NCI-H1092 (cell line): ENCODE data around the gene C7orf25.

ENCODE experiments used
- DNase-seq: peaks from one replicate; lab custom pipeline; 2025; lab: John Stamatoyannopoulos, UW

The C7orf25 gene

DNA sequence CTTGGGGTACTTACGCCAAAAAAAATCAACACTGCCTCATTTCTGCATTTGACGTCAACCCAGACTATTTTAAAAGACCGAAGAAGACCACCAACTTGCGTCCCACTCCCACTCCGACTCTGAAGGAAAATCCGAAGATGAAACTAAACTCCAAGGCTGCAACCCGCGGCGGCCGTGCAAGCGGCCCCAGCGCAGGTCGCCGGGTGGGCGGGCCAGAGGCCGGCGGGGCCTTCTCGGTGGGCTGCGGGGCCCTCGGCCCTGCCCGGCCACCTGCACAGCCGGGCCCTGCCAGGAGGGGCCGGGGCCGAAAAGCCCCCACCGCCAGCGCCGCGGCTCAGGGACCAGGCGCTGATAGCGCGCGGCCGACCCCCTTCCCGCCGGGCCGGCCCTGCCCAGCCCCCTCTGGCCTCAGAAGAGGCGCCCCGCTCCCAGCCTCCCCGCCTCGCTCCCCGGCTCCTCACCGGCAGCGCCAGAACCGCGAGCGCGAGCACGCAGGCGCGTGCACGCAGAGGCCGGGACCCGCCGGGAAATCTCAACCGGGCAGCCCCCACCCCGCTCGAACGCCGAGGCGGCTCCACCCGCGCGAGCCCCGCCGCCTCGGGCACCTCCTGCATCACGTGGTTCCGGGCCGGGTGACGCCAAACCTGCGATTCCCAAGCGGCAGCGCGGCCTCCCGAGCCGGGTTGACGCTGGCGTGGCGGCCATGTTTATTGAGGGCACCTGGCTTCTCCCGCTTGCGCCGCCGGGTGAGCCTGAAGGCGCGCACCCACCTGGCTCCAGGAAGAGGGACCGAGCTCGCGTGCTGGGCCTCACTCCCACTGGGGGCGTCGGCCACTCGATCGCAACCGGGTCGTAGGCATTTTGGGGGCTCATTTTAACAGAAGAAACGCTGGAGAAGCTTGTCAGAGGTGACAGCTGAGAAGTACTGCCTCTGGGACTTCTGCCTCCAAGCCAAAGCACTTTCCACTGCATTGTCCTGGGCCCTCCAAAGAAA, at the start of gene C7orf25:
Gene C7orf25 (minus strand): TSS at position 617 of the 994 bp plus-strand sequence. CDS start 1,170 bp downstream, outside the sequence.
- DNase-seq = peak; percentile 95

DNA sequence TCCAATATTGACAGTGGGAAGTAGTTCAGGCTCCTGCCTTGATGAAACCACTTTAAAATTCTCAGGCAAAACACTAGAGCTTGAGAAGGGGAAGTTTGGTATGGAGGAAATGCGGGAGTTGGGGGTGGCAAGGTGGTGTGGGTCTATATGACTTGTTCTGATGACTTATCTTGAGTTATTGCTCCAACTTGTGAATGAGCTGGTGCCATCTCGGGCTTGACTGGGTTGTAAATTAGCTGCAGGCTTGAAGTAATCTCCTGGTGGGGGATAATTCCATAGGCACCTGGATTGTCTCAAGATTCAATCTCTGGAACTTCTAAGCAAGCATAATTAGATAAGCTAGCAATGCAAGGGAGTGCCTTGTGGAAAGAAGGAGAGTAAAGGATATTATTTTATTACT, 49.3 kb upstream of the C7orf25 start:
- no peak for DNase-seq

DNA sequence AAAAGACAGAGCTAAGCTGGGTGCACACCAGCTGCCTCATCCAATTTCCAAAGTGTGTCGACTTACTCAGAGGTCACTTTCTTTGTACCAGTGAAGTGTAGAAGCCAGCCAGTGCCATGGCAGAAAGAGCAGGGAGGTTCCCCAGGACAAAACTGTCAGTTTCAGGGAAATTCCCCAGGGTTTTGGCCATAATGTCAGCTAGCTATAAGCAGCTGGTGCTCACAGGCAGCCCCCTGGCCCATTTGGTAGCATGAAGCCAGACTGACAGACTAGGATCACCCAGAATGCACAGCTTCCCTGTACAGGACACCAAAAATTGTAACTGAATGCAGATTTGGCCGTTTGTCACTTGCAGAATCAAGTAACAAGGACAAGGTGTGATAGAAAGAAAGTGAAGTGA, 48.9 kb upstream of the C7orf25 start:
- DNase-seq = no peak

DNA sequence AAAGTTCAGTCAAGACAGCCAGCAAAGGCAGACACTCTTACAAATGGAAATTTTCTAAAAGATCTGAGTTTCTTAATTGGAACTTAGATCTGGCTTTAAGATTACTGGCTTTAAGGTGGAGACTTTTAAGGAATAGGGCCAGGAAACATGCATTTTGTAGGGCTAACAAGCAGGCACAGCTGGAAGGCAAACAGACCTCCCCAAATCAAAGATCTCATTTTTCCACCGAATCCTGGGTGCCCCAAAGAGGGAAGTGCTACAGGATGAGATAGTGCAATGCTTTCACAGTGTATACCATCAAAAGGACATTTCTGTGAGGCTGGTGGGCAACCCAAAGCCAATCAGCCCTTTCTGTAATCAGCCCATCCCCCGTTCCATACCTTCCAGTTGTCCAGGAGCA, 47.7 kb upstream of the C7orf25 start:
- no peak for DNase-seq

DNA sequence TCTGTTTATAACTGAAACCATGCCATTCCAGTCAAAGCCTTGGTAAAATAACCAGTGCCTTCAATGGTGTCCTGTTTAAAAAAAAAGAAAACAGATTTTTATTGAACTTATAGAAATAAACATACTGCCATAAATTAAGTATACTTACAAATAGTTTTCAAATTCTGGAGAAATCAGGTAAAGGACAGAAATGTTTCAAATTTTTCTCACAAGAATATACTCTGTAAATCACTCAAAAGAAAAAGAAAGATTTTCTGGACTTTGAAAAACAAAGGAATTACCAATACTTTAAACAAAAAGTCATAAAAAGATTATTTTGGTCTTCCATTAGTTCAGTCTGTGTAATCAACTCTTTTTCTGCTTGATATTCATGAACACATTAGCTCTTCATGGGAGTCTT, 44.2 kb upstream of the C7orf25 start:
- no peak for DNase-seq

DNA sequence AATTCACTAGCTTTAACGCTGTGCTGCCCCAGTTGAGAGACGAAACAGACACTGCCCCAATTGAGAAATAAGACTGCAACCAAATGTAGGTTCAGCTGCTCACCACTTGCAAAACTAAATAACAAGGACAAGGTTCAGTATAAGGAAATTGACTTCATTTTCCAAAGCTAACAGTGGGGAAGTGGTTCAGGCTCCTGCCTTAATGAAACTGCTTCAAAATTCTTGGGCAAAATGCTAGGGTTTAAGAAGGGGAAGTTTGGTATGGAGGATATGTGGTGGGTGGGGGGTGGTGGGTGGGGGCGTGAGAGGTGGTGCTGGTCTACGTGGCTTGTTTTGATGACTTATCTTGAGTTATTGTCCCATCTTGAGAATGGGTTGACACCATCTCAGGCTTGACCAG, 42.1 kb upstream of the C7orf25 start:
- DNase-seq = no peak

DNA sequence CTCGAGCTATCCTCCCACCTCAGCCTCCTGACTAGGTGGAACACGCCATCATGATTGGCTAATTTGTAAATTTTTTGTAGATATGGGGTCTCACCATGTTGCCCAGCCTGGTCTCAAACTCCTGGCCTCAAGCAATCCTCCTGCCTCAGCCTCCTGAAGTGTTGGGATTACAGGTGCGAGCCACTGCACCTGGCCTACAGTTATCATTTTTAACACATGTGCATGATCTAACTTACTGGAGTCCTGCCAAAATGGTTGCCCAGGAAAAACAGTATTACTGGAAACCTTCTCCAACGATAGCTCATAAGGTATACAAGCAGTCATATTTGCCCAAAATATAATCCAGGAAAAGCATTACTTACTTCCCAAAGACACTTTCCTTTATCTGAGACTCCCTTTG, 40.5 kb upstream of the C7orf25 start:
- no peak for DNase-seq

DNA sequence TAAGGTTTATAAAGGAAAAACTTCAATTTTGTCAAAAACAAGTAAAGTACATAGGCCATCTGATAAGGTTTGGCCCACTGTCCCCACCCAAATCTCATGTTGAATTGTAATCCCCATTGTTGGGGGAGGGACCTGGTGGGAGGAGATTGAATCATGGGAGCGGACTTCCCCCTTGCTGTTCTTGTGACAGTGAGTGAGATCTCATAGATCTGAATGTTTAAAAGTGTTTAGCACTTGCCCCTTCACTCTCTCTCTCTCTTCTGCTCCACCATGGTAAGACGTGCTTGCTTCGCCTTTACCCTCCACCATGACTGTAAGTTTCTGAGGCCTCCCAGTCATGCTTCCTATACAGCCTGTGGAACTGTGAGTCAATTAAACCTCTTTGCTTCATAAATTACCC, 38.5 kb upstream of the C7orf25 start:
- no peak for DNase-seq

DNA sequence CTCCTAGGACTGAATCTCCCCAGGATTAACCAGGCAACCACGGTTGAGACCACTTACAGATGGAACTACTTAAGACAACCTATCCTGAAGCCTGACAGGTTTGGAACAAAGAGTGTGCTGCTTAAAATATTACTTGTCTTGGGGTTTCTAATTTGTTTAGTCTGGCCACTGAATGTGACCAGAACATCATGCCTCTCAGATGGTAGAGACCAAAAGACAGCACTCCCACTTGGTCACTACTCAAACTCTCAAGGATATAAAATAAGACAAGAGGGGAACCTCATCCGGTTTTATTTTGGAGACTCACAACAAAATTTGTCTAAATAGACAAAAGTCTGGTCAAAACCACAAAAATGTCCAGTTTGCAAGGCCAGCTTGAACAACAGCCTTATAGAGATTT, 35.7 kb upstream of the C7orf25 start:
- no peak for DNase-seq

DNA sequence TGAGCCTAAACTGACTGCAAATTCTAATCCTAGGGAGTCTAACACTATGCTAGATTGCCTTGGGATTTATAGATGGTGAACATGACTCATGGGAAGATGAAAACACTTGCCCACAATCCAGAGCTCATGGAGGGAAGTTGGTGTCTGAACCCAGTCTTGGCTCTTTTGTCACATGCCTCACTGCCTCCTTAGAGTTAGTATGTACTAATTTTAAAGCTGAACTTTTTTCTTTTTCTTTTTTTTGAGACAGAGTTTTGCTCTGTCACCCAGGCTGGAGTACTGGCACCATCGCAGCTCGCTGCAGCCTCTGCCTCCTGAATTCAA, 34.7 kb upstream of the C7orf25 start:
- no peak for DNase-seq

DNA sequence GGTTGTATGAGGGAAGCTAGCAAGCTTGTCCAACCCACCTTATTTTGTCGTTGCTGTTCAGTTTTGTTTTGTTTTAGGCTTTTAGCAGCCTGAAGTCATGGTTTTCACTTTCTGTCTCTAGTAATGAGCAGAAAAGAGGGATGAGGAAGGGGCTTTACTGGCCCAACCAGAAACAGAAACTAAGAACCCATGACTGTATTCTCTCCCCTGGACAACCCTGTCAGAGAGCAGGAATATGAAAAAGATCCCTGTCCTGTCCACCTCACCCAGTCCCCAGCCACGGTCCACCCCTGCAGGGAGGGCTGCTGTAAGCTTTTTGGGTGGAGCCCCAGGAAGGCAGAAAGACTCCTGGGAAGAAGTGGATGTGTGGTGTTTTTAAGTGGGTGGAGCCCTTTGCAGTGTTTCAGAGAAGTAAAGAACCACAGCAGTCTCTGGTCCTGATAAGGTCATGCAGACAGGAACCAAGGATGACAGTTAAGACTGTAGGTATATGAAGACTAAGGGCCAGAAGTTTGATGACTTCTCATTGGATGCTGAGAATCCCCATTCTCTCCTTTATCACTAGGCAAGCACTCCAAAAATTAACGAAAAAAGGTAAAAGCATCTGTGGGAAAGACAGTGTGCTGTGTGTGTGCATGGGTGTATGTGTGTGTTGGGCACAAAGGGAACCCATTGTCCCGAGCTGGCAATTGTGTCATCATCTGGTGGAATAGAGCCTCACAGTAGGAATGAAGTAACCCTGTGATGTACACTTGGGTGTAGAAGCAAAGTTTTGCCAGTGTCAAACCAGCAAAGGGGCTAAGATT, 34.2 kb upstream of the C7orf25 start:
- no peak for DNase-seq

DNA sequence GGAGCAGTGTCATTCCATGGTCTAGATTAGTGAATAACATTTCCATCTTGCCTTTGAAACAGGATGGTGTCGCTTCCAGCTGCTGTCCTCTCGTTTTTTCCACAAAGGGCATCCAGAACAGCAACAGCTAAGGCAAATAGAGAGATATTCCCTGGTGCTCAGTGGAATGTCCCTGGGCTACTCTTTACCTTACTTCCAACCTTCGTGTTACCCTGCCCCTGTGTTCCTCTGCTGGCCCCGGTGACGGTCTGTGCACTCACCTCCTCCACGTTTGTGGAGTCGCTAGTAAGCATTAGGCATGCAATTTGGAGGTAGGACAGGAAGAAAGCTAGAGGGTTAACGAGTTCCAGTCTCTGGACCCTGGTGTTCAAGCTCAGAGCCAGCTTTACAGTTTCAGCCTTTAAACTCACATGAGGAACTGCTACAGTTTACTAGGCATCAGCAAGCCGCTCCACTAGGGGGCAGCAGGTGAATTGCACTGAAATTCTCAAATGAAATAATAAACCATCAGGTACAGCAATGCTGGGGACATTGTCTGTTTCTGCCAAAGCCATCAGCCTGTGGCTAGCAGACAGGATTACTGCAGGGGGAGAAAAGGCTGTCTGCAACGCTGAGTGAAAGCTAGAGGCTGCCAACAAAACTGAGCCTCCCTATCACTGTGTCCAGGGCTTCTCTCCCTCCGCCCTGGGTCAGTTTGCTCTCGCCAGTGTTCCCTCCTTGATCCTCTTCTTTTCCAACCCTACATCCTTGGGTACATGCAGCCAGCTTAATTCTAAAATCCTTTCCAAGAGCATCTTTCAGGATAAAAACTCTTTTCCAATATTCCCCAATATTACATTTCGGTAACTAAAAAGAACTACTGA, 29.3 kb upstream of the C7orf25 start:
- DNase-seq = peak; percentile 26

DNA sequence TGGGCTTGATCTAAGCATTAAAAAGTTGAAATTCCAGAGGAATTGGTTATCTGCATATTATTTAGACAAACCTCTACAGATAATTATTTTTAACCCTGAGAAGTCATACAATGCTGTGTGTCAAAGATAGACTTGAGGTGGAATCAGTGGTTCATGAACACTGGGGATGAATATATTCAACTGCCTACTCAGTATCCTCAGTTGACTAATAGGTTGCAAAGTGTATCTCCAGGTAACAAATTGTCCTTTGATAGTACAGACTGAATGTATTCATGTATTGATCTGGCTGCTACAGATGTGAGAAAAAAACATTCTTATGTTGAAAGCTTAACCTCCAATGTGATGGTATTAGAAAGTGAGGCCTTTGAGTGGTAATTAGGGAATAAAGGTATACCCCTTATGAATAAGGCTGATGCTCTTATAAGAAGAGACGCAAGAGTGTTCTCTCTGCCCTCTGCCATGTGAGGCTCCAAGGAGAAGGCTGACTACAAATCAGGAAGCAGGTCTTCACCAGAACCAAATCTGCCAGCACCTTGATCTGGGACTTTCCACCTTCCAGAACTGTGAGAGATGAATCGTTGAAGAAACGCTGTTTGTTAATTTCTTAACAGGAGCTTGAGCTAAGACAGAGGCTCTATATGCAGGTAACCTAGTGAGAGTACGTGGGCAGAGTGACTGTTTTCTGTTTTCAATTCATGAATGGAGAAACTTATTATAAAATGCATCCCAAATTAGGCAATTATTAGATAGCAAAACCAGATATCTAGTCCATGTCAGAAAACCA, 27.8 kb upstream of the C7orf25 start:
- no peak for DNase-seq

DNA sequence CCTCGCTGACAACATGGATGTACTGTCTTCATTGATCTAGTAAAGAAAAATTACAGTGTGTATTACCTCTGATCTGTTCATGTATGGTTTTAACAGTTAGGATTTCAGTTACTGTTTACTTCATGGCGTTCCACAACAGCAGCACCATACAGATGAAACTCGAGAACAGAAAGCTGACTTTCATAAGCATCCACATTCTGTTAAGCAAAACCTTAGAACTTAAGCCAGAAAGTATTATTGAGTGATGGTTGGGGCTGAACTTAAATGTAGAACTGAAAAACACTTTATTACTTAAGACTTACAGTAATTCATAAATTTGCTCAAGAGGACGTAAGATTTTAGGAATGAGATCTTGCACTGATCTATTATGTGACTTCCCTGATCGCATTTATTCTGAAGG, 24.0 kb upstream of the C7orf25 start:
- DNase-seq = no peak

DNA sequence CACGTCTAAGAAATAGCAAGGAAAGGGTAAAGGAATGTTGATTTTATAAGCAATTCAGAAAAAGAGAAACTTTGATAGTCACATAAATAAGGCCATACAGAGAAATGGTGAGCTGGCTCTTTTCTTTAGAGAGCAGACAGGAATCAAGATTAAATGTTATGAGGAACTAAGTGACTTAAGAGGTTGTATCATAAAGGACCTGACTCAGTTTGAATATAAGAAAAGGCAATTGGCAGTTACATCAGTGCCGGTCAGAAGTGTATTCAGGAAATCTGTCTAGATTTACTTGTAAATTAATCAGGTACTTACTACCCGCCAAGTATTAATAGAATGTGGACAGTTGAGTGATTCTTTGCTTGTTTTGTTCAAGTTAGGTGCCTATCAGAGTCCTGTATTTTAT, 22.4 kb upstream of the C7orf25 start:
- no peak for DNase-seq

DNA sequence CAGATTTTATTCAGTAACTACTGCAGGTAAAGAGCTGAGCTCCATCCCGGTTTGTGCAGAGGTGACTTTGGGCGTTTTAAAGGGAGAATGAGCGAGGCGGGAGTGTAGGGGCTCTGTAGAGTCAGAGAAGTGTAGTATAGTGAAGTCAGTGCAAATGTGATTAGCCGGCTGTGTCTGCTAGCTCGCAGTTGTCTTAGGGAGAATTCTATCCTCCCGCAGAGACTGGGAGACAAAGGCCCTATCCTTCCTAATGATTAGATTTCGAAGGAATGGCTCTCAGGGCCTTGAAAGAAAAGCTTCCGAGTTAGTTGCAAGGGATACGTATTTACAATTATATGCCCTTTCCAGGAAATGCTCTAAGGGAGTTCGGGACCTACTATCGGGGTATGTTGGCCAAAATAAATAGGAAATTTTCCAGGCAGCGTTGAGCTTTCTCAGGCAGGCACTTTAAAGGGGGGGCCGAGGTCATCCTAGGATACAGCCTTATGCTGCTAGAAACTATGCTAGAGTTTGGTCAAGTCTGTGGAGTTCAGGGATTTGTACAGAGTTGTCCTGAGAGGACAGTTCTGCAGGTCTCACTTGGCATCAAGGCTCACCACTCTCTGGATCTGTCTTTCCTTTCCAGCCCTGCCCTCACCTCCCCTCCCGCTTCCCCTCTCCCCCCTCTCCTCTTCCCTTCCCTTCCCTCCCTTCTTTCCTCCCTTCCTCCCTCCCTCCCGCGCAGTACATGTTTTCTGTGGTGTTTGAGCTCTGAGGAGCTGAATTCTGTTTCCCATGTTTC, 21.1 kb upstream of the C7orf25 start:
- no peak for DNase-seq

DNA sequence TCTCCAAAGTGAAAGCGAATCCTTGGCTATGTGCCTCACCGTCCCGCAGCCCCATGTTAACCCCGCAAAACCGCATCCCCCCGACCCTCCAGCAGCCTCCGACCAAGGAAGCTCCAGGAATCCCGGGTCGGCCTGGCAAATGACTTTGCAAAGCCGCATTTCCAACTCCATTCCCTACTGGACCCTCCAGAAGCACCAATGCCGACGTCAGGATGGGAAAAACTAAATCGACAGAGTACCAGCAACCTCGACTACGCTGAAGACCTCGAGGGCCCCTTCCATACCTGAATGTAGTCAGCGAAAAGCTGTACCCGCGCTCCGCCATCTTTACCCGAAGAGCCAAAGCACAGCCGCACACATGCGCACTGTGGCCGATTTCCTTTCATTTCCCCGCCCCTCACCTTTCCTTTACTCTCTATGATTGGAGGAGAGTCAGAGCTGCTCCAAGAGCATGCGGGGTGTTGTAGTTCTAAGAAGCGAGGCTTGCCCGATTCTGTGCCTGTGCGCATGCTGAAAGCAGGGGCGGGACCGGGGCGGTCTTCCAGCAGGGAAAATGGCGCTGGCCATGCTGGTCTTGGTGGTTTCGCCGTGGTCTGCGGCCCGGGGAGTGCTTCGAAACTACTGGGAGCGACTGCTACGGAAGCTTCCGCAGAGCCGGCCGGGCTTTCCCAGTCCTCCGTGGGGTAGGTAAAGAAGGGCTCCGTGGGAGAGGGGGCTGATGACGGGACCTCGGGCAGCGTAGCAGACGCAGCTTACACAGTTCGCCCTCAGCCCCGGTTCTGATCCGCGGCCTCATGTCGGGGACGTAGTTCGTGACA, 20.2 kb upstream of the C7orf25 start, which contains the start of the genes MRPL32 and PSMA2:
Gene MRPL32 (plus strand): TSS at position 543 of the 818 bp plus-strand sequence. CDS start 11 bp downstream, at position 554.
Gene PSMA2 (minus strand): TSS at position 341 of the 818 bp plus-strand sequence. CDS start 16 bp downstream, at position 325.
- DNase-seq = peak; percentile 98

DNA sequence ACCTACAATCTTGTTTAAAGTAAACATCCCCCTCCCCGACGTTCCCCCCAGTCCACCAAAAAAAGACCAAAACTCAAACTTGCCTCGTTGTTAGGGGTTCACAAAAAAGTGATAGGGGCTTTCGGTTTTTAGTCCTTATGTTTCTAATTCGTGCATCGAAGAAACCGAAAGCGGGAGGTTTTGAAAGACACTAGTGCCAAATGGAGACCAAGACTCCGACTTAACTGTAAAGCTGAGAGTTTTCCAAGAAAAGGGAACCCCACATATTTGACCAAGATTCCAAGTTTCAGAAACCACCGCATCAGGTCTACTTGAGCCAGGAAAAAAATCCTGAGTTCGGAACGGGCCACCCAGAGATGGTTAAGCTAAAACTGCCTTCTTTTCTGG, 19.6 kb upstream of the C7orf25 start:
- no peak for DNase-seq

DNA sequence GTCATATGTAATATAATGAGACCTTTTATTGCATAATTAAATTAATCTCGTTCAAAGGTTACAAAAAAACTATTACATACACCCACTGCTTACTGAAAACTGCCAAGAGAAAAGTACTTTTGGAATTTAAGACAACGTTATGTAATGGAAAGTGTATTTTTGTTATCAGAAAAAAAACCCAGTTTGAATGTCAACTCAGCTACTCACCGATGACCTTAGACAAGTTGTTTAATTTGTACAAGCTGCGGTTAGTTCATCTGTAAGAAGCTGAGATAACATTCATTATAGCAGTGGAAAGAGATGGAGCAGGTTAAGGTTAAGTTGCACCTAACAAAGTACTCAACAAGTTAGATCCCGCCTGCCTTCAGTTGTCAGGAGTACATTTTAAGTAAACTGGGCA, 19.0 kb upstream of the C7orf25 start:
- DNase-seq = no peak
